Keratinocyte (primary cell): ENCODE results near the gene VPS26C. TPM values are rescaled to one million over a fixed set of nuclear protein-coding genes. Genes with fewer than 3 reads are reported as not detected.

Experiments used
- DNase-seq: peaks from one replicate; pipeline ENCODE4 v3.0.0-alpha.2; 2011; ENCODE audit warnings: low read depth, missing footprints, low spot score
- FAIRE-seq: peaks from 2 replicates; lab custom pipeline; 2011; peaks lifted over from hg19 to GRCh38; lab: Jason Lieb, UNC
- H2AFZ ChIP-seq: 2 replicates; pipeline ENCODE4 v1.6.0; 2012; ENCODE audit warnings: low read length, control low read depth, inconsistent platforms; ENCODE audit not compliant: control insufficient read depth
- H3K27ac ChIP-seq: 2 replicates; pipeline ENCODE4 v1.5.1; 2011; ENCODE audit warnings: low read length; ENCODE audit not compliant: control insufficient read depth, insufficient read depth
- H3K27me3 ChIP-seq: 3 replicates; pipeline ENCODE4 v1.6.0; 2011; ENCODE audit warnings: low read length; ENCODE audit not compliant: control insufficient read depth, insufficient read depth; ENCODE audit errors: extremely low read depth
- H3K36me3 ChIP-seq, 2 experiments: 2 replicates in 1 of 2; 3 replicates in 1 of 2; pipeline ENCODE4 v1.5.1; 2011; ENCODE audit warnings: low read length in 2 of 2, mild to moderate bottlenecking in 1 of 2; ENCODE audit not compliant: control insufficient read depth in 2 of 2, insufficient read depth in 2 of 2; ENCODE audit errors: extremely low read depth in 1 of 2
- H3K4me1 ChIP-seq: 3 replicates; pipeline ENCODE4 v1.5.1; 2011; ENCODE audit warnings: low read length; ENCODE audit not compliant: control insufficient read depth, insufficient read depth; ENCODE audit errors: extremely low read depth
- H3K4me2 ChIP-seq: 3 replicates; pipeline ENCODE4 v1.6.0; 2011; ENCODE audit warnings: low read depth, low read length; ENCODE audit not compliant: control insufficient read depth, insufficient read depth; ENCODE audit errors: extremely low read depth
- H3K4me3 ChIP-seq, 3 experiments: fragments of 200-600 bp in 1 of 3; sonication (generic) in 1 of 3; 2 replicates in 2 of 3; 3 replicates in 1 of 3; pipeline ENCODE4 v1.5.1; 2011 to 2016; ENCODE audit warnings: low read length in 3 of 3, mild to moderate bottlenecking in 3 of 3, control low read depth in 2 of 3, inconsistent platforms in 1 of 3, low read depth in 1 of 3, mixed read lengths in 1 of 3, mixed run types in 1 of 3, moderate library complexity in 1 of 3; ENCODE audit not compliant: control insufficient read depth in 2 of 3, insufficient read depth in 2 of 3; ENCODE audit errors: extremely low read depth in 1 of 3
- H3K79me2 ChIP-seq: 2 replicates; pipeline ENCODE4 v1.6.0; 2012; ENCODE audit warnings: low read length; ENCODE audit not compliant: control insufficient read depth, insufficient read depth
- H3K9ac ChIP-seq: 3 replicates; pipeline ENCODE4 v1.6.0; 2011; ENCODE audit warnings: low read length; ENCODE audit not compliant: control insufficient read depth, insufficient read depth; ENCODE audit errors: extremely low read depth
- H3K9me1 ChIP-seq: 3 replicates; pipeline ENCODE4 v1.6.0; 2011; ENCODE audit warnings: low read length; ENCODE audit not compliant: control insufficient read depth, insufficient read depth; ENCODE audit errors: extremely low read depth
- H3K9me3 ChIP-seq: 2 replicates; pipeline ENCODE4 v1.5.1; 2012; ENCODE audit warnings: low read depth, low read length; ENCODE audit not compliant: control insufficient read depth
- H4K20me1 ChIP-seq: 3 replicates; pipeline ENCODE4 v1.6.0; 2011; ENCODE audit warnings: low read length; ENCODE audit not compliant: control insufficient read depth, insufficient read depth; ENCODE audit errors: extremely low read depth
- EZH2 ChIP-seq: IDR thresholded peaks from one replicate; pipeline ENCODE4 v1.6.1; 2012; ENCODE audit warnings: inconsistent platforms, mild to moderate bottlenecking, low read length, moderate library complexity
- dilution Hi-C: fragments of 300-500 bp; cut with MboI; formaldehyde crosslinking; loops from one replicate; pipeline ENCODE4 v1.7.0; 2020; ENCODE audit warnings: low sequenced_read_pairs; ENCODE audit not compliant: extremely low pct_ligation_motif_present
- polyA plus RNA-seq, 5 experiments: library from polyadenylated mRNA; depleted of rRNA in 3 of 5; stranded (reverse) in 3 of 5; stranded (forward) in 1 of 5; unstranded in 1 of 5; fragments of >200 nt; gene quantifications; 1 replicate in 1 of 5; 2 replicates in 3 of 5; 3 replicates in 1 of 5; pipeline versions ENCODE4 v1.2.1 to v1.2.3, GENCODE V29; 2011 to 2012; ENCODE audit warnings: missing spikeins in 2 of 5, low read depth in 1 of 5, low replicate concordance in 1 of 5
- TF ChIP-seq, protein P1 (sequence below), 3 experiments: IDR thresholded peaks in 1 of 3; conservative IDR thresholded peaks in 1 of 3; optimal IDR thresholded peaks in 1 of 3; 2 replicates in 2 of 3; 3 replicates in 1 of 3; pipeline versions ENCODE3 to v1.5.1; 2011; ENCODE audit warnings: low read length in 3 of 3, mild to moderate bottlenecking in 3 of 3, moderate library complexity in 2 of 3, control low read depth in 1 of 3, inconsistent platforms in 1 of 3; ENCODE audit not compliant: insufficient read depth in 2 of 3; ENCODE audit errors: extremely low read depth in 1 of 3

The VPS26C gene
- polyA plus RNA-seq, 1 donor (not counting 4 experiments of a cell fraction or from before 2014, with no cell fraction given), result 41.3 TPM

DNA sequence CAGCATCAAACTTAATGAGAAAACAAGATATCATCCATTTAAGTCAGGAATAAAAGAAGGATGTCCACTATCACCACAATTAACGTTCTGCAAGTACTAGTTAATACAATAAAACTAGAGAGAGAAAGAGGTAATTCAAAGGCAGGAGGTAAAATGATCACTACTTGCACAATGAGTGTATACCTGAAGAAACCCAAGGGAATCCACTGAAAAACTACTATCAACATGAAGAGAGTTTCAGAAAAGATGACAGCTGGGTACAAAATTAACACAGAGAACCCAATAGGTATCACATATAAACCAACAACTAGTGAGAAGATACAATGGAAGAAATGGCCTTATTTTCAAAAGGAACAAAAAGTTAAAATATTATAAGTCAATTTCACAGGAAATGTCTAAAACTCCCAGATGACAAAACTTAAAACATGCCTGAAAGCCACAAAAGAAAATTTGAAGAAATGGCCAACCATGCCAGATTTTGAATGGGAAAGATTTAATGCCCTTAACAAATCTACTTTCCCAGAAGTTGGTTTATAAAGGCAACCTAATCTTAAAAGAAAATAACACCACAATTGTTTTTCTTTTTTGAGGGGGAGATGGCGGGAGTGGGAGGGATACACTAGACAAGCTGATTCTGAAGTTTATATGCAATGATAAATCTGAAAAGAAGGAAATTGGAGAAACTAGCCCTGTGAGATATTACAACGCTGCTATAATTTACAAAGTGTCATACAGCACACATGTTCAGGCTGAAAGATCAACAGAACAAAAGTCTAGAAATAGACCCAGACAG lies 17.8 kb downstream of the VPS26C start:
- no peak overlapping the region for H3K4me3 ChIP-seq
- H4K20me1 ChIP-seq, result no peaks in the 10 kb centered on the region
- dilution Hi-C loops, result no loop called here
- H3K79me2 ChIP-seq, result peaks cover 77% of the 10 kb centered on the region
- H3K9ac ChIP-seq, result no peak overlapping the region
- no peak overlapping the region for H3K4me2 ChIP-seq
- no peak for FAIRE-seq
- no peaks in the 10 kb centered on the region for H3K27me3 ChIP-seq
- H3K9me1 ChIP-seq, result no peaks in the 10 kb centered on the region
- no peak overlapping the region for H2AFZ ChIP-seq
- no peaks in the 10 kb centered on the region for H3K4me1 ChIP-seq
- no peaks in the 10 kb centered on the region for H3K9me3 ChIP-seq
- TF ChIP-seq EZH2, result no peak
- TF ChIP-seq, protein P1, sequence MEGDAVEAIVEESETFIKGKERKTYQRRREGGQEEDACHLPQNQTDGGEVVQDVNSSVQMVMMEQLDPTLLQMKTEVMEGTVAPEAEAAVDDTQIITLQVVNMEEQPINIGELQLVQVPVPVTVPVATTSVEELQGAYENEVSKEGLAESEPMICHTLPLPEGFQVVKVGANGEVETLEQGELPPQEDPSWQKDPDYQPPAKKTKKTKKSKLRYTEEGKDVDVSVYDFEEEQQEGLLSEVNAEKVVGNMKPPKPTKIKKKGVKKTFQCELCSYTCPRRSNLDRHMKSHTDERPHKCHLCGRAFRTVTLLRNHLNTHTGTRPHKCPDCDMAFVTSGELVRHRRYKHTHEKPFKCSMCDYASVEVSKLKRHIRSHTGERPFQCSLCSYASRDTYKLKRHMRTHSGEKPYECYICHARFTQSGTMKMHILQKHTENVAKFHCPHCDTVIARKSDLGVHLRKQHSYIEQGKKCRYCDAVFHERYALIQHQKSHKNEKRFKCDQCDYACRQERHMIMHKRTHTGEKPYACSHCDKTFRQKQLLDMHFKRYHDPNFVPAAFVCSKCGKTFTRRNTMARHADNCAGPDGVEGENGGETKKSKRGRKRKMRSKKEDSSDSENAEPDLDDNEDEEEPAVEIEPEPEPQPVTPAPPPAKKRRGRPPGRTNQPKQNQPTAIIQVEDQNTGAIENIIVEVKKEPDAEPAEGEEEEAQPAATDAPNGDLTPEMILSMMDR (optimal IDR thresholded peaks at IDR 0.05 in 1 of 3, IDR thresholded peaks at IDR 0.05 in 1 of 3, conservative IDR thresholded peaks at IDR 0.05 in 1 of 3; ENCODE audit: extremely low read depth in 1 of 3, insufficient read depth in 2 of 3, low read length in 3 of 3), result no peak
- H3K27ac ChIP-seq, result no peak overlapping the region
- H3K36me3 ChIP-seq, result peaks cover 0 to 2% of the 10 kb centered on the region in 2 experiments
- DNase-seq, result no peak

DNA sequence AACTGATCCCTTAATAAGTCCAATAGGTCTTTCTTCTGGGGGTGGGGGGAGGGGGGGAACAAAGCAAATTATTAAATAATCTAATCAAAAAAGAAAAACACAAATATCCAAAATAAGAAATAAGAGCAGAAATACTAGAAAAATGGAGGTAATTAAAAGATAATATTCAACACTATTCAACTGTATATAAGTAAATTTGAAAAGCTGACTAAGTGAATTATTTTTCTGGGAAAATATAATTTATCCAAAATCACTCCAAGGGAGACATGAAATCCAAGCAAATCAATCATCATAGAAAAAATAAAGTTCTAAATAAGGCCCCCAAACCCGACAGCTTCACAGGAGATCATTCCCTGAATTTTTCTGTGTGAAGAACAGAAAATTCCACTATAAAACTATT lies 18.8 kb downstream of the VPS26C start:
- Histone ChIP-seq H3K9me1 (no peaks in the 10 kb centered on the region), H3K9me3 (no peaks in the 10 kb centered on the region), H3K27ac (no peak overlapping the region), H2AFZ (no peak overlapping the region), H3K36me3 (peaks cover 0 to 2% of the 10 kb centered on the region in 2 experiments), H3K4me2 (no peak overlapping the region), H3K9ac (no peak overlapping the region), H3K79me2 (peaks cover 83% of the 10 kb centered on the region), H3K27me3 (no peaks in the 10 kb centered on the region), H3K4me1 (no peaks in the 10 kb centered on the region), H4K20me1 (no peaks in the 10 kb centered on the region), H3K4me3 (no peak overlapping the region)
- no peak for TF ChIP-seq EZH2
- TF ChIP-seq, protein P1 (optimal IDR thresholded peaks at IDR 0.05 in 1 of 3, IDR thresholded peaks at IDR 0.05 in 1 of 3, conservative IDR thresholded peaks at IDR 0.05 in 1 of 3; ENCODE audit: extremely low read depth in 1 of 3, insufficient read depth in 2 of 3, low read length in 3 of 3), result no peak
- FAIRE-seq (no peak), DNase-seq (no peak)
- dilution Hi-C loops, result no loop called here
